B cell (primary cell): ENCODE results near the gene CATSPER1. TPM values are rescaled to one million over a fixed set of nuclear protein-coding genes. Genes with fewer than 3 reads are reported as not detected.

ENCODE experiments used
- ATAC-seq: fragments of 200-7000 bp; cut with Tn5 transposase; one replicate; pipeline ENCODE4 v1.10.0; 2021; ENCODE audit warnings: low read depth, mild to moderate bottlenecking, moderate number of reproducible peaks, moderate library complexity
- CTCF ChIA-PET: fragments of 350-600 bp; sonication (Branson Sonifier 250); formaldehyde crosslinking; loops from one replicate; lab custom pipeline; 2021; ENCODE audit warnings: antibody characterized with exemption, inconsistent platforms; lab: Charles Lee
- POLR2A ChIA-PET: fragments of 350-600 bp; sonication (Branson Sonifier 250); formaldehyde crosslinking; loops from one replicate; lab custom pipeline; 2021; ENCODE audit warnings: antibody characterized with exemption; lab: Charles Lee
- DNase-seq: peaks from one replicate; pipeline ENCODE4 v3.0.0; 2013
- H2AFZ ChIP-seq: 2 replicates; pipeline ENCODE4 v1.6.1; 2012; ENCODE audit warnings: mild to moderate bottlenecking, low read depth, low read length; ENCODE audit not compliant: insufficient read depth, poor library complexity, severe bottlenecking
- H3K27ac ChIP-seq, 2 donors: 1 replicate in 1 of 2; 2 replicates in 1 of 2; pipeline ENCODE4 v1.5.1; 2012 to 2013; ENCODE audit warnings: low read length in 2 of 2, mild to moderate bottlenecking in 2 of 2, moderate library complexity in 1 of 2
- H3K27me3 ChIP-seq, 4 experiments: fragments of 200-600 bp in 1 of 4; sonication (generic) in 1 of 4; replicated peaks in 1 of 4; 1 replicate in 2 of 4; 2 replicates in 2 of 4; pipeline versions ENCODE4 v1.6.1 to v1.7.0; 2013 to 2016; ENCODE audit warnings: low read length in 3 of 4, mild to moderate bottlenecking in 2 of 4, mixed read lengths in 1 of 4, moderate library complexity in 1 of 4; ENCODE audit not compliant: insufficient read depth in 4 of 4, control insufficient read depth in 3 of 4; ENCODE audit errors: control extremely low read depth in 1 of 4
- H3K36me3 ChIP-seq, 2 experiments: replicated peaks in 1 of 2; 1 replicate in 1 of 2; 2 replicates in 1 of 2; pipeline versions ENCODE4 v1.6.1 to v1.7.1; 2013; ENCODE audit warnings: low read length in 1 of 2; ENCODE audit not compliant: insufficient read depth in 2 of 2, control insufficient read depth in 1 of 2; ENCODE audit errors: control extremely low read depth in 1 of 2, extremely low read depth in 1 of 2
- H3K4me1 ChIP-seq, 2 donors: fragments of 200-600 bp in 1 of 2; sonication (generic) in 1 of 2; 1 replicate in 1 of 2; 2 replicates in 1 of 2; pipeline versions ENCODE4 v1.5.1 to v1.6.1; 2013 to 2017; ENCODE audit warnings: low read length in 2 of 2; ENCODE audit not compliant: control insufficient read depth in 2 of 2, insufficient read depth in 2 of 2
- H3K4me2 ChIP-seq: replicated peaks from 2 replicates; pipeline ENCODE3; 2012; ENCODE audit warnings: mild to moderate bottlenecking, low read depth, low read length; ENCODE audit not compliant: poor library complexity, severe bottlenecking
- H3K4me3 ChIP-seq, 5 experiments: fragments of 200-600 bp in 1 of 5; sonication (generic) in 1 of 5; 1 replicate in 3 of 5; 2 replicates in 2 of 5; pipeline versions ENCODE4 v1.5.1 to v1.7.0; 2011 to 2016; ENCODE audit warnings: low read length in 4 of 5, mild to moderate bottlenecking in 4 of 5, low read depth in 2 of 5, control low read depth in 1 of 5, moderate library complexity in 1 of 5; ENCODE audit not compliant: insufficient read depth in 1 of 5; ENCODE audit errors: control extremely low read depth in 1 of 5, extremely low read depth in 1 of 5
- H3K79me2 ChIP-seq: fragments of 200-600 bp; sonication (generic); one replicate; pipeline ENCODE4 v1.6.0; 2016; ENCODE audit warnings: low read length; ENCODE audit not compliant: control insufficient read depth, insufficient read depth
- H3K9ac ChIP-seq: fragments of 200-600 bp; sonication (generic); 2 replicates; pipeline ENCODE4 v1.6.1; 2017; ENCODE audit warnings: mild to moderate bottlenecking, low read length, moderate library complexity
- H3K9me3 ChIP-seq, 3 donors: one replicate each; pipeline versions ENCODE4 v1.6.1 to v1.7.1; 2013; ENCODE audit warnings: low read length in 2 of 3; ENCODE audit not compliant: control insufficient read depth in 2 of 3, insufficient read depth in 1 of 3; ENCODE audit errors: control extremely low read depth in 1 of 3
- H4K20me1 ChIP-seq: 2 replicates; pipeline ENCODE4 v1.6.0; 2012; ENCODE audit warnings: mild to moderate bottlenecking, low read length; ENCODE audit not compliant: insufficient read depth, control insufficient read depth, poor library complexity, severe bottlenecking
- H3K27ac Mint-ChIP-seq: one replicate; pipeline ENCODE4 v1.8.0; 2021; ENCODE audit warnings: mixed read lengths
- H3K27me3 Mint-ChIP-seq: one replicate; pipeline ENCODE4 v1.8.0; 2021; ENCODE audit warnings: mixed read lengths
- H3K4me1 Mint-ChIP-seq: one replicate; pipeline ENCODE4 v1.8.0; 2021; ENCODE audit warnings: mixed read lengths
- H3K4me3 Mint-ChIP-seq: one replicate; pipeline ENCODE4 v1.8.0; 2021; ENCODE audit warnings: mixed read lengths
- H3K9me3 Mint-ChIP-seq: one replicate; pipeline ENCODE4 v1.8.0; 2022; ENCODE audit warnings: mixed read lengths; ENCODE audit not compliant: insufficient read depth
- EZH2 ChIP-seq: IDR thresholded peaks from 2 replicates; pipeline ENCODE4 v1.6.1; 2012; ENCODE audit warnings: borderline replicate concordance, low read depth, mild to moderate bottlenecking, moderate library complexity, low read length; ENCODE audit not compliant: insufficient read depth, poor library complexity, severe bottlenecking
- WGBS: methylation state at CpG from one replicate; pipeline ENCODE4 v1.1.5; 2013; ENCODE audit warnings: missing lambda C conversion rate; ENCODE audit not compliant: insufficient coverage; 5-methylcytosine and 5-hydroxymethylcytosine counted together
- intact Hi-C: fragments of 100-400 bp; cut with micrococcal nuclease; formaldehyde crosslinking; loops from one replicate; pipeline ENCODE4 v1.10.0; 2022
- polyA plus RNA-seq: library from polyadenylated mRNA; depleted of rRNA; stranded (reverse); fragments of >200 nt; gene quantifications from 2 replicates; pipeline ENCODE4 v1.2.3, GENCODE V29; 2012
- total RNA-seq, 2 donors: library from RNA; stranded (reverse); fragments of 120-200 nt in 1 of 2; gene quantifications; 1 replicate in 1 of 2; 2 replicates in 1 of 2; pipeline versions ENCODE4 v1.2.3 to v1.2.4, GENCODE V29; 2013 to 2022
- TF ChIP-seq, protein P1 (sequence below): fragments of 200-600 bp; IDR thresholded peaks from one replicate; pipeline ENCODE4 v1.8.0; 2022; ENCODE audit warnings: antibody characterized with exemption, mild to moderate bottlenecking

Gene CATSPER1
- total and polyA plus RNA-seq, 2 donors (not counting 1 experiment from before 2014, with no cell fraction given): not detected

DNA sequence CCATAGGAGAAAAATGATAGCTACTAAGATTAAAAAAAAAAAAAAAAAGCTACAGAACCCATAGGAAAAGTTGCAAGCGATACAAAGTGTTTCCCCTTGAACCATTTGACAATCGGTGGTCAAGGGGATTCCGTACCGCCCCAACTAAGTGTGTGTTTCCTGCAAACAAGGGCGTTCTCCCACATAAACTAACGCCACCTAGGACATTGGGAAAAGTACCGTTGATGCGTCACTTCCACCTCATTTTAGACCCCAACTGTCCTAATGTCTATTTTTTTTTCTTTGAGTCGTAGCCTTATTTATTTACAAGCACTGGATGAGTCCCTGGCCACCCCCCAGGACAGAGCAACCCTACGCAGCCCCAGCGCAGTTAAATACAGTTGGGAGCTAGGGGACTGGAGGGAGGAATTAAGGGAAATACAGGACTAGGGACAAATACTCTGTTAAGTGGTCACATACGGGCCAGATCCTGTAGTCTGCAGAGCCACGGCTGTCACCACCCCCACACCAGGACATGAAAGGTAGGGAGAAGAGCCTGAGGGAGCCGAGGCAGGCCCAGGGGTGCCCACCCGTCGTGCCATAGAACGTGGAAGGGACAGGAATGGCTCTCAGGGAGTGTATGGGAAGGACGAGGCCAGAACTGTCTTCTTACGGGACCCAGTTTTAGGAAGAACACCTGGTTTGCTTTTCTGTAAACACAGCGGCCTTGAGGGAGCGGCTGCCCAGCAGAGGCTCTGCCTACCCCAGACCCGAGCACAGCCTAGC lies 43.3 kb downstream of the CATSPER1 start:
- TF ChIP-seq EZH2: no peak
- TF ChIP-seq, protein P1, sequence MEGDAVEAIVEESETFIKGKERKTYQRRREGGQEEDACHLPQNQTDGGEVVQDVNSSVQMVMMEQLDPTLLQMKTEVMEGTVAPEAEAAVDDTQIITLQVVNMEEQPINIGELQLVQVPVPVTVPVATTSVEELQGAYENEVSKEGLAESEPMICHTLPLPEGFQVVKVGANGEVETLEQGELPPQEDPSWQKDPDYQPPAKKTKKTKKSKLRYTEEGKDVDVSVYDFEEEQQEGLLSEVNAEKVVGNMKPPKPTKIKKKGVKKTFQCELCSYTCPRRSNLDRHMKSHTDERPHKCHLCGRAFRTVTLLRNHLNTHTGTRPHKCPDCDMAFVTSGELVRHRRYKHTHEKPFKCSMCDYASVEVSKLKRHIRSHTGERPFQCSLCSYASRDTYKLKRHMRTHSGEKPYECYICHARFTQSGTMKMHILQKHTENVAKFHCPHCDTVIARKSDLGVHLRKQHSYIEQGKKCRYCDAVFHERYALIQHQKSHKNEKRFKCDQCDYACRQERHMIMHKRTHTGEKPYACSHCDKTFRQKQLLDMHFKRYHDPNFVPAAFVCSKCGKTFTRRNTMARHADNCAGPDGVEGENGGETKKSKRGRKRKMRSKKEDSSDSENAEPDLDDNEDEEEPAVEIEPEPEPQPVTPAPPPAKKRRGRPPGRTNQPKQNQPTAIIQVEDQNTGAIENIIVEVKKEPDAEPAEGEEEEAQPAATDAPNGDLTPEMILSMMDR: no peak
- DNase-seq: no peak
- no peaks in the 10 kb centered on the region for H4K20me1 ChIP-seq
- WGBS: 93% methylated on average over 16 of the region's 22 CpGs
- H3K36me3 ChIP-seq: peaks cover 0 to 11% of the 10 kb centered on the region in 2 experiments
- H3K4me1 ChIP-seq: no peaks in the 10 kb centered on the region
- no peaks in the 10 kb centered on the region for H3K27me3 ChIP-seq
- Mint-ChIP-seq H3K9me3 (no peaks in the 10 kb centered on the region), H3K27me3 (no peaks in the 10 kb centered on the region), H3K4me3 (no peak overlapping the region), H3K27ac (no peak overlapping the region), H3K4me1 (no peaks in the 10 kb centered on the region)
- POLR2A ChIA-PET: no interaction called here
- H3K9me3 ChIP-seq: no peaks in the 10 kb centered on the region
- intact Hi-C loops: no loop called here
- H3K9ac ChIP-seq: no peak overlapping the region
- no peak overlapping the region for H3K4me3 ChIP-seq
- no peak overlapping the region for H3K27ac ChIP-seq
- no peaks in the 10 kb centered on the region for H3K79me2 ChIP-seq
- H3K4me2 ChIP-seq: no peak overlapping the region
- no peak for ATAC-seq
- CTCF ChIA-PET: interaction anchor here (1.0 to 11.9 kb wide), 3 partner anchors 94 to 154 kb away, joined by 3 to 144 read pairs (median 6); partner anchors contain the start of gene FIBP
- H2AFZ ChIP-seq: no peak overlapping the region
